Measurements from ENCODE around the gene SHANK1.

Gene SHANK1

DNA sequence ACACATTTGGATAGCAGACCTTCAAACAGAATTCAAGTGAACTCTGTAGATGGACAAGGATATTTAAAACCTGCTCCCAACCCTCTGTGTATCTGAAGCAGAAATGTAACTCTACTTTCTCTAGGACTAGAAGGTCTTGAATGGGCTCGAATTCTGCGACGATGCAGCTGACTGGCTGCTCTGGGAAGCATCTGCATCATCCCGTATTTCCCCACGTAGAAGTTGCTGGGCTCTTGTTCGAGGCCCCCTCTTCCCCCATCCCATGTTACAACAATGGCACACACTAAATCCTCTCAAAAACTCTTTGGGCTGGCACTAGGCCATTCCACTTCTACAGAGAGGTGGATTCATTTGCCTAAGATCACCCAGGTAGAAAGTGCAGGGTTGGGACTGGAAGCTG, 55.4 kb downstream of the SHANK1 start:
- TF ChIP-seq, protein P1, sequence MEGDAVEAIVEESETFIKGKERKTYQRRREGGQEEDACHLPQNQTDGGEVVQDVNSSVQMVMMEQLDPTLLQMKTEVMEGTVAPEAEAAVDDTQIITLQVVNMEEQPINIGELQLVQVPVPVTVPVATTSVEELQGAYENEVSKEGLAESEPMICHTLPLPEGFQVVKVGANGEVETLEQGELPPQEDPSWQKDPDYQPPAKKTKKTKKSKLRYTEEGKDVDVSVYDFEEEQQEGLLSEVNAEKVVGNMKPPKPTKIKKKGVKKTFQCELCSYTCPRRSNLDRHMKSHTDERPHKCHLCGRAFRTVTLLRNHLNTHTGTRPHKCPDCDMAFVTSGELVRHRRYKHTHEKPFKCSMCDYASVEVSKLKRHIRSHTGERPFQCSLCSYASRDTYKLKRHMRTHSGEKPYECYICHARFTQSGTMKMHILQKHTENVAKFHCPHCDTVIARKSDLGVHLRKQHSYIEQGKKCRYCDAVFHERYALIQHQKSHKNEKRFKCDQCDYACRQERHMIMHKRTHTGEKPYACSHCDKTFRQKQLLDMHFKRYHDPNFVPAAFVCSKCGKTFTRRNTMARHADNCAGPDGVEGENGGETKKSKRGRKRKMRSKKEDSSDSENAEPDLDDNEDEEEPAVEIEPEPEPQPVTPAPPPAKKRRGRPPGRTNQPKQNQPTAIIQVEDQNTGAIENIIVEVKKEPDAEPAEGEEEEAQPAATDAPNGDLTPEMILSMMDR (IDR thresholded peaks at IDR 0.05; ENCODE audit: control insufficient read depth, insufficient read depth, low read depth, low read length, missing control alignments) = no peak
- H3K4me3 ChIP-seq (ENCODE audit: control insufficient read depth, low read depth, low read length) = no peak overlapping the region
- no peak for DNase-seq (ENCODE audit: low read depth)

DNA sequence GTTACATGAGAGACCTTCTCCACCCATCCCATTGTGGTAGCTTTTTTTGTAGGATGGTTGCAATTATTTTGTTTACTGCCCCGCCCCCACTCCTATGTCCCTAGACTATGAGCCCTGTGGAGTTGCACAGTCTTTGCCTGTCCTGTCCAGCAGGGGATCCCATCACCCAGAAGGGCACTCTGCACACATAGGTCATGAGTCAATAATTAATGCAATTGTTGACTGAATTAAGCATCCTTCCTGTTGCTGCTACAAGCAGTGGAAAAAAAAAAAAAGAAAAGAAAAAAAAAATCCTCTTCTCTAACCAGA, 56.2 kb downstream of the SHANK1 start:
- TF ChIP-seq, protein P1 (IDR thresholded peaks at IDR 0.05; ENCODE audit: control insufficient read depth, insufficient read depth, low read depth, low read length, missing control alignments) = no peak
- DNase-seq (ENCODE audit: low read depth) = no peak
- H3K4me3 ChIP-seq (ENCODE audit: control insufficient read depth, low read depth, low read length) = no peak overlapping the region

DNA sequence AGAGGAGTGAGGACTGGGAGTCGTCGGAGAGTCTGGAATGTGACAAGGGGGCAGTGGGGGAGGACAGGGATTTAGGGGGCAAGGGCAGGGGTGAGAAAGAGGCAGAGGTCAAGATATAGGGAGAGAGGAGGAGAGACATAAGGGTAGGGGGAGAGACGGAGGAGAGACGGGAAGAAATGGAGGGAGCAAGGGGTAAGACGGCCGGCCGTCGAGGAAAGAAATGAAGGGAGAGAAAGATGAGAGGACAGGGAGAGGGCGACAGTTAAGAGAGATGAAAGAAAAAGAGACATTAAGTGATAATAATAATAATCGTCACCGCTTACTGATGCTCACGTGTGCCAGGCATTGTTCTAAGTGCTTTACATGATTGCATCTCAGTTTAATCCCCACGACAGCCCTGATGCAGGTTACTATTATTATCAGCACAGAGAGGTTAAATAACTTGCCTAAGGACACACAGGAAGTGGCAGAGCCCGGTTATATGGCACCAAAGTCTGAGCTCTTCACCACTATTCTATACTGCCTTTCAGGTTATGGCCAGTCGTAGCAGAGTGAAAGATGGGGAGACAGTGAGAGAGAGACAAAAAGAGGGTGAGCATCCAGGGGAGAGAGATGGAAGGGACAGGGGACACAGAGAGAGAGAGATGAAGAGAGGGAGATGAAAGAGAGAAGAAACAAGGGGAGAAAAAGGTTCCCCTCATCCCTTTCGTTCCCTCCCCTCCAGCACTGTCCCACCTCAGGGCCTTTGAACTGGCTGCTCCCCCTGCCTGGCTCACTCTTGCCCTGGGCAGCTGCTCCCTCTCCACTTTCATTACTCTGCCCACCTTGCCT, 56.7 kb downstream of the SHANK1 start:
- DNase-seq (ENCODE audit: low read depth) = no peak
- TF ChIP-seq, protein P1 (IDR thresholded peaks at IDR 0.05; ENCODE audit: control insufficient read depth, insufficient read depth, low read depth, low read length, missing control alignments) = no peak
- H3K4me3 ChIP-seq (ENCODE audit: control insufficient read depth, low read depth, low read length) = no peak overlapping the region

DNA sequence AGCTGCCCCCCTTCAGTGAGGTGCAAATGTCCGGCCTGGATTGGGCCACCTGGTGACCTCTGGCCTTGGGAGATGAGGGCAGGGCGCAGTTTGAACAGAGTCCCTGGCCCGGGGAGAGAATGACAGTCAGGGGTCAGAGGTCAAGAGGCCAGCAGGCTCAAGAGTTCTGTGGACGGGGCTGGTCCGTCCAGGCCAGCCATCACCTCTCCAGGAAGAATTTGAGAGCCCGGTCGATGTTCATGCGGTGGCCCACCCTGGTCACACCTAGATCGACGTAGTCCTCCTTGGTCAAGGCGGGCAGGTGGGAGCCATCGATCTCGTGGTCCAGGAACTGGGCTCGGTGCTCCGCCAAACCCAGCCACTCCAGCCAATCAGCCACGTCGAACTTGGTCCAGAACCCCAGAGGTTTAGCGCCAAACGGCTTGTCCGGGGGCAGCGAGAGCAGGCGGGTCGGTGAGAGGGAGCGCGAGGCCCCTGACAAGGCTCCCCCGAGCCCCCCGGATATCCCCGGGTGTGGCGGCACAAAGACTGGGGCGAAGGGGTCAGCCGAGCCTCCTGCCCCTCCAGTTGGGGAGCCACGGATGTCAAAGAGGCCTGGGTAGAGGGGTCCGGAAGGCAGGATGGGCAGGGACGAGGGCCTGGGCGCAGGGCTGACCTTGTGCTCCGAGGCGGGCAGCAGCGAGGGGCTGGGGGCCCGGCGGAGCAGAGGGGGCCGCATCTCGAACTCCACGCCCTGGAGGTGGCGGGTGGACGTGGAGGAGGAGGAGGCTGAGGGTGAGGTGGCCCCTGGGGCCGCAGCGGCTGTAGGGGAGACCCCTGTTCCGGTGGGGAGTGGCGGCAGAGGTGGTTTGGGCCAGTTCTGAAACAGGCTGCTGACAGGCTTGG, 57.6 kb downstream of the SHANK1 start:
- TF ChIP-seq, protein P1 (IDR thresholded peaks at IDR 0.05; ENCODE audit: control insufficient read depth, insufficient read depth, low read depth, low read length, missing control alignments) = no peak
- DNase-seq (ENCODE audit: low read depth) = no peak
- H3K4me3 ChIP-seq (ENCODE audit: control insufficient read depth, low read depth, low read length) = no peak overlapping the region

DNA sequence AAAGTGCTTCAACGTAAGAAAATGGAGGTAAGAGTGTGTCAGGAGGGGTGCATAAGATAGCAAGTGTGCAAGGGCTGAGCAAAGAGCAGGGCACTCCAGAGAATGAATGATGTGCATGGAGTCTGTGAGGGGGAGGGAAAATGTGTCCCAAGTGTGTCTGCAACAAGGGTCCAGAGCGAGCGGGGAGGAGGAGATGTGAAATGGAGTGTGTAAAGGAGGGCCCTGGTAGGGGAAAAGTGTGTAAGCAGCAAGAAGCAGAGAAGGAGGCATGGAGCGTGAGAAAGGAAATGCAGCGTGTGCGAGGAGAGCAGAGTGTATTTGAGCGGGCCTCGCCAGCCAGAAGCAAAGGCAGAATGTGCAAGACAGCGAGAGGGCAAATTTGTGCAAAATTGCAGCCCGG, 58.6 kb downstream of the SHANK1 start:
- H3K4me3 ChIP-seq (ENCODE audit: control insufficient read depth, low read depth, low read length) = no peak overlapping the region
- TF ChIP-seq, protein P1 (IDR thresholded peaks at IDR 0.05; ENCODE audit: control insufficient read depth, insufficient read depth, low read depth, low read length, missing control alignments) = no peak
- DNase-seq (ENCODE audit: low read depth) = no peak

DNA sequence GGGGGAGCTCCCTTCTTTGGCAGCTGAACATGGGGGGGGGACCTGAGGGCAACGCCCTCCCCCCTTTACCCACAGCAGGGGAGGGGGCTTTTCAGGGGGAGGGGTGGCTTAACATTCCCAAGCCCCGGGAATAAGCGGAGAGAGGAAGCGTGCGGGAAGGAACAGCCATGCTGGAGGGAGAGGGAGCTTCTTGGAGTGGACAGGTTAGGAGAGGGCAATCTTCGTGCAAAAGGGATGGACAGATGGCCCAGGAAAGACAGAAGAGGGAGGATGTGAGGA, 59.6 kb downstream of the SHANK1 start:
- H3K4me3 ChIP-seq (ENCODE audit: control insufficient read depth, low read depth, low read length) = no peak overlapping the region
- no peak for DNase-seq (ENCODE audit: low read depth)
- TF ChIP-seq, protein P1 (IDR thresholded peaks at IDR 0.05; ENCODE audit: control insufficient read depth, insufficient read depth, low read depth, low read length, missing control alignments) = no peak

All from AG09309 (cell line).